HEK293 (cell line): ENCODE results near the gene ZSWIM3.
A peak's percentile ranks its signal among the peaks of the same experiment; 100 is the strongest.

Experiments used
- ATF2 ChIP-seq: fragments of 450-650 bp; formaldehyde crosslinking; IDR thresholded peaks from 2 replicates; pipeline ENCODE4 v1.5.1; 2016; ENCODE audit warnings: missing biosample characterization, missing genetic modification characterization, low read depth
- SCRT2 ChIP-seq: fragments of 450-650 bp; formaldehyde crosslinking; IDR thresholded peaks from 2 replicates; pipeline ENCODE4 v1.5.1; 2016; ENCODE audit warnings: missing biosample characterization, missing genetic modification characterization
- TCF7L2 ChIP-seq: IDR thresholded peaks from 2 replicates; pipeline ENCODE4 v1.6.1; 2011; ENCODE audit warnings: low read depth, mild to moderate bottlenecking, inconsistent platforms, low read length, moderate library complexity, borderline replicate concordance
- TRIM28 ChIP-seq: IDR thresholded peaks from 2 replicates; pipeline ENCODE4 v1.6.1; 2011; ENCODE audit warnings: low read length, control low read depth, borderline replicate concordance
- YY2 ChIP-seq: fragments of 450-650 bp; formaldehyde crosslinking; IDR thresholded peaks from 2 replicates; pipeline ENCODE4 v1.5.1; 2016; ENCODE audit warnings: missing biosample characterization, missing genetic modification characterization
- ZBTB1 ChIP-seq: fragments of 450-650 bp; formaldehyde crosslinking; IDR thresholded peaks from 2 replicates; pipeline ENCODE4 v1.5.1; 2016; ENCODE audit warnings: missing biosample characterization, missing genetic modification characterization
- ZBTB20 ChIP-seq: fragments of 450-650 bp; formaldehyde crosslinking; IDR thresholded peaks from 2 replicates; pipeline ENCODE4 v1.5.1; 2016; ENCODE audit warnings: missing biosample characterization, missing genetic modification characterization
- ZBTB48 ChIP-seq: fragments of 450-650 bp; formaldehyde crosslinking; IDR thresholded peaks from 2 replicates; pipeline ENCODE4 v1.5.1; 2016; ENCODE audit warnings: missing biosample characterization, missing genetic modification characterization
- ZBTB7A ChIP-seq: fragments of 450-650 bp; formaldehyde crosslinking; IDR thresholded peaks from 2 replicates; pipeline ENCODE4 v1.5.1; 2016; ENCODE audit warnings: low read depth, missing biosample characterization, missing genetic modification characterization
- ZNF157 ChIP-seq: fragments of 450-650 bp; formaldehyde crosslinking; IDR thresholded peaks from 2 replicates; pipeline ENCODE4 v1.5.1; 2016; ENCODE audit warnings: missing biosample characterization, missing genetic modification characterization
- ZNF221 ChIP-seq: fragments of 450-650 bp; formaldehyde crosslinking; IDR thresholded peaks from 2 replicates; pipeline ENCODE4 v1.5.1; 2017; ENCODE audit warnings: missing biosample characterization, missing genetic modification characterization, borderline replicate concordance
- ZNF24 ChIP-seq: fragments of 450-650 bp; formaldehyde crosslinking; IDR thresholded peaks from 2 replicates; pipeline ENCODE4 v1.5.1; 2016; ENCODE audit warnings: missing biosample characterization, missing genetic modification characterization
- ZNF274 ChIP-seq, 2 experiments: fragments of 200-500 bp in 1 of 2; fragments of 450-650 bp in 1 of 2; sonication (Bioruptor generic) in 1 of 2; formaldehyde crosslinking in 1 of 2; IDR thresholded peaks; 2 replicates each; pipeline versions ENCODE4 v1.5.1 to v1.6.1; 2014 to 2016; ENCODE audit warnings: borderline replicate concordance in 1 of 2, inconsistent platforms in 1 of 2, low read length in 1 of 2, missing biosample characterization in 1 of 2, missing genetic modification characterization in 1 of 2
- ZNF324 ChIP-seq: fragments of 450-650 bp; formaldehyde crosslinking; IDR thresholded peaks from 2 replicates; pipeline ENCODE4 v1.5.1; 2016; ENCODE audit warnings: missing biosample characterization, missing genetic modification characterization
- ZNF335 ChIP-seq: fragments of 450-650 bp; formaldehyde crosslinking; conservative IDR thresholded peaks from 2 replicates; pipeline ENCODE4 v1.5.1; 2016; ENCODE audit warnings: missing biosample characterization, missing genetic modification characterization
- ZNF341 ChIP-seq: fragments of 450-650 bp; formaldehyde crosslinking; IDR thresholded peaks from 2 replicates; pipeline ENCODE4; 2016; ENCODE audit warnings: low read depth, missing biosample characterization, missing genetic modification characterization
- ZNF366 ChIP-seq: fragments of 450-650 bp; formaldehyde crosslinking; conservative IDR thresholded peaks from 2 replicates; pipeline ENCODE4 v1.5.1; 2016; ENCODE audit warnings: missing biosample characterization, missing genetic modification characterization
- ZNF394 ChIP-seq: fragments of 450-650 bp; formaldehyde crosslinking; IDR thresholded peaks from 2 replicates; pipeline ENCODE4 v1.5.1; 2016; ENCODE audit warnings: missing biosample characterization, missing genetic modification characterization, mild to moderate bottlenecking, moderate library complexity, borderline replicate concordance
- ZNF549 ChIP-seq: fragments of 450-650 bp; IDR thresholded peaks from 2 replicates; pipeline ENCODE4 v1.5.1; 2018; ENCODE audit warnings: missing biosample characterization, missing genetic modification characterization, mild to moderate bottlenecking, inconsistent platforms, moderate library complexity
- ZNF558 ChIP-seq: fragments of 450-650 bp; formaldehyde crosslinking; IDR thresholded peaks from 2 replicates; pipeline ENCODE4 v1.5.1; 2016; ENCODE audit warnings: missing biosample characterization, missing genetic modification characterization
- ZNF623 ChIP-seq: fragments of 450-650 bp; formaldehyde crosslinking; IDR thresholded peaks from 2 replicates; pipeline ENCODE4 v1.5.1; 2016; ENCODE audit warnings: missing biosample characterization, missing genetic modification characterization
- ZNF624 ChIP-seq: fragments of 450-650 bp; formaldehyde crosslinking; IDR thresholded peaks from 2 replicates; pipeline ENCODE4 v1.5.1; 2017; ENCODE audit warnings: missing biosample characterization, missing genetic modification characterization
- ZNF677 ChIP-seq: fragments of 450-650 bp; IDR thresholded peaks from 2 replicates; pipeline ENCODE4 v1.5.0; 2018; ENCODE audit warnings: missing biosample characterization, mild to moderate bottlenecking, missing genetic modification characterization, moderate library complexity
- ZNF692 ChIP-seq: fragments of 450-650 bp; formaldehyde crosslinking; IDR thresholded peaks from 2 replicates; pipeline ENCODE4 v1.5.1; 2016; ENCODE audit warnings: missing biosample characterization, missing genetic modification characterization
- ZNF792 ChIP-seq: fragments of 450-650 bp; formaldehyde crosslinking; IDR thresholded peaks from 2 replicates; pipeline ENCODE4 v1.5.1; 2016; ENCODE audit warnings: missing biosample characterization, missing genetic modification characterization
- ZNF843 ChIP-seq: fragments of 450-650 bp; formaldehyde crosslinking; IDR thresholded peaks from 2 replicates; pipeline ENCODE4 v1.5.1; 2016; ENCODE audit warnings: missing biosample characterization, missing genetic modification characterization
- ZSCAN16 ChIP-seq: fragments of 450-650 bp; formaldehyde crosslinking; IDR thresholded peaks from 2 replicates; pipeline ENCODE4 v1.5.1; 2016; ENCODE audit warnings: missing biosample characterization, missing genetic modification characterization
- ZXDB ChIP-seq: fragments of 450-650 bp; formaldehyde crosslinking; IDR thresholded peaks from 2 replicates; pipeline ENCODE4 v1.5.1; 2016; ENCODE audit warnings: missing biosample characterization, missing genetic modification characterization
- TF ChIP-seq, protein P1 (sequence below): fragments of 450-650 bp; formaldehyde crosslinking; IDR thresholded peaks from 2 replicates; pipeline ENCODE4 v1.5.1; 2016; ENCODE audit warnings: missing biosample characterization, missing genetic modification characterization
- TF ChIP-seq, protein P2 (sequence below): fragments of 450-650 bp; formaldehyde crosslinking; IDR thresholded peaks from 2 replicates; pipeline ENCODE4 v1.5.1; 2017; ENCODE audit warnings: missing biosample characterization, missing genetic modification characterization
- TF ChIP-seq, protein P3 (sequence below): fragments of 450-650 bp; formaldehyde crosslinking; IDR thresholded peaks from 2 replicates; pipeline ENCODE4 v1.5.1; 2016; ENCODE audit warnings: missing biosample characterization, missing genetic modification characterization, borderline replicate concordance

ZSWIM3 gene

DNA sequence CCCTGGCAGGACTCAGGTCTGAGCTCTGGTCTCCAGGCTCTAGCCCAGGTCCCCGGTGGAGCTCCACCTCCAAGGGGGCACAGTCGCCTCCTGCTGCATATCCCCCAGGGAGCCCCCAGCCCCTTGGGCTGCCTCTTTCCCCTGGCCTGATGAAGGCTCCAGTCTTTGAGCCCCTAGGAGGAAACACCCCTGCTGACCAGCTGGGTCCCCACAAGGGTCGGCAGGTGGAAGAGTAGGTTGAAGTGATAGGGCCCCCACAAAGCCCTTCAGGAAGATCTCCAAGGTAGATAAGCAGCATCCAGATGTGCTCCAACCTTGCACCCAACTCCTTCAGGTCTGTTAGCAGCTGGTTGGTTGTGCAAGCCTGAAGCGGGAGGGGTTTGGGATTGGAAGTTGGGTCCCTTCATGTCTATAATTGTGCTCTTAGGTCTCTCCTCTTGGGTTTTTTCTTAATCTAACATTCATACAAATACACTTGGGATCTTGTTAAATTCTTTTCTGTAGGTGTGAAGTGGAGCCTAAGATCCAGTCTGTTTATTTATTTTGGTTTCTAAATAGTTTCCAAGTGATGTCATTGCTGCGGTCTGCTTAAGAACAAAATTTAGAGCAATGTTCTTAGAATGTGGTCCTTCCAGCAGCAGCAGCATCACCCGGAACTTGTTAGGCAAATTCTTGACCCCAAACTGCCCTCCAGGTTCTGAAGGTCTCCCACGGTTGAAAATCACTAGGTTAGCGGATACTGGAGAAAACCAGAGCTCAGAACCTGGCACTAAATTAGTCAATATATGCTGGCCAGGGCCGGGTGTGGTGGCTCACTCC is 39.8 kb upstream of the ZSWIM3 start (continued):
- TF ChIP-seq, protein P1, sequence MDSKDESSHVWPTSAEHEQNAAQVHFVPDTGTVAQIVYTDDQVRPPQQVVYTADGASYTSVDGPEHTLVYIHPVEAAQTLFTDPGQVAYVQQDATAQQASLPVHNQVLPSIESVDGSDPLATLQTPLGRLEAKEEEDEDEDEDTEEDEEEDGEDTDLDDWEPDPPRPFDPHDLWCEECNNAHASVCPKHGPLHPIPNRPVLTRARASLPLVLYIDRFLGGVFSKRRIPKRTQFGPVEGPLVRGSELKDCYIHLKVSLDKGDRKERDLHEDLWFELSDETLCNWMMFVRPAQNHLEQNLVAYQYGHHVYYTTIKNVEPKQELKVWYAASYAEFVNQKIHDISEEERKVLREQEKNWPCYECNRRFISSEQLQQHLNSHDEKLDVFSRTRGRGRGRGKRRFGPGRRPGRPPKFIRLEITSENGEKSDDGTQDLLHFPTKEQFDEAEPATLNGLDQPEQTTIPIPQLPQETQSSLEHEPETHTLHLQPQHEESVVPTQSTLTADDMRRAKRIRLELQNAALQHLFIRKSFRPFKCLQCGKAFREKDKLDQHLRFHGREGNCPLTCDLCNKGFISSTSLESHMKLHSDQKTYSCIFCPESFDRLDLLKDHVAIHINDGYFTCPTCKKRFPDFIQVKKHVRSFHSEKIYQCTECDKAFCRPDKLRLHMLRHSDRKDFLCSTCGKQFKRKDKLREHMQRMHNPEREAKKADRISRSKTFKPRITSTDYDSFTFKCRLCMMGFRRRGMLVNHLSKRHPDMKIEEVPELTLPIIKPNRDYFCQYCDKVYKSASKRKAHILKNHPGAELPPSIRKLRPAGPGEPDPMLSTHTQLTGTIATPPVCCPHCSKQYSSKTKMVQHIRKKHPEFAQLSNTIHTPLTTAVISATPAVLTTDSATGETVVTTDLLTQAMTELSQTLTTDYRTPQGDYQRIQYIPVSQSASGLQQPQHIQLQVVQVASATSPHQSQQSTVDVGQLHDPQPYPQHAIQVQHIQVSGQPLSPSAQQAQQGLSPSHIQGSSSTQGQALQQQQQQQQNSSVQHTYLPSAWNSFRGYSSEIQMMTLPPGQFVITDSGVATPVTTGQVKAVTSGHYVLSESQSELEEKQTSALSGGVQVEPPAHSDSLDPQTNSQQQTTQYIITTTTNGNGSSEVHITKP (tag by site-specific recombination): peak; percentile 27; the same call in 1 of the 2 replicates
- TF ChIP-seq ATF2 (tag by site-specific recombination): peak; percentile 59; the same call in 1 of the 2 replicates
- no peak for TF ChIP-seq ZNF221
- peak; percentile 44; the same call in 1 of the 2 replicates for TF ChIP-seq ZXDB (tag by site-specific recombination)
- no peak for TF ChIP-seq ZNF549
- no peak for TF ChIP-seq ZNF274 (IDR thresholded peaks at IDR 0.05; ENCODE audit: low read length)
- TF ChIP-seq ZNF274 (tag by site-specific recombination; IDR thresholded peaks at IDR 0.05; ENCODE audit: borderline replicate concordance): no peak
- TF ChIP-seq ZSCAN16 (tag by site-specific recombination): no peak
- TF ChIP-seq ZBTB20: no peak
- no peak for TF ChIP-seq YY2 (tag by site-specific recombination)
- peak; percentile 35; the same call in 1 of the 2 replicates for TF ChIP-seq ZNF335 (tag by site-specific recombination)
- TF ChIP-seq, protein P2, sequence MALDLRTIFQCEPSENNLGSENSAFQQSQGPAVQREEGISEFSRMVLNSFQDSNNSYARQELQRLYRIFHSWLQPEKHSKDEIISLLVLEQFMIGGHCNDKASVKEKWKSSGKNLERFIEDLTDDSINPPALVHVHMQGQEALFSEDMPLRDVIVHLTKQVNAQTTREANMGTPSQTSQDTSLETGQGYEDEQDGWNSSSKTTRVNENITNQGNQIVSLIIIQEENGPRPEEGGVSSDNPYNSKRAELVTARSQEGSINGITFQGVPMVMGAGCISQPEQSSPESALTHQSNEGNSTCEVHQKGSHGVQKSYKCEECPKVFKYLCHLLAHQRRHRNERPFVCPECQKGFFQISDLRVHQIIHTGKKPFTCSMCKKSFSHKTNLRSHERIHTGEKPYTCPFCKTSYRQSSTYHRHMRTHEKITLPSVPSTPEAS (tag by site-specific recombination): no peak
- no peak for TF ChIP-seq ZBTB1 (tag by site-specific recombination)
- no peak for TF ChIP-seq ZNF843 (tag by site-specific recombination)
- TF ChIP-seq ZNF623 (tag by site-specific recombination): no peak
- TF ChIP-seq ZNF677: no peak
- no peak for TF ChIP-seq ZNF792
- TF ChIP-seq, protein P3, sequence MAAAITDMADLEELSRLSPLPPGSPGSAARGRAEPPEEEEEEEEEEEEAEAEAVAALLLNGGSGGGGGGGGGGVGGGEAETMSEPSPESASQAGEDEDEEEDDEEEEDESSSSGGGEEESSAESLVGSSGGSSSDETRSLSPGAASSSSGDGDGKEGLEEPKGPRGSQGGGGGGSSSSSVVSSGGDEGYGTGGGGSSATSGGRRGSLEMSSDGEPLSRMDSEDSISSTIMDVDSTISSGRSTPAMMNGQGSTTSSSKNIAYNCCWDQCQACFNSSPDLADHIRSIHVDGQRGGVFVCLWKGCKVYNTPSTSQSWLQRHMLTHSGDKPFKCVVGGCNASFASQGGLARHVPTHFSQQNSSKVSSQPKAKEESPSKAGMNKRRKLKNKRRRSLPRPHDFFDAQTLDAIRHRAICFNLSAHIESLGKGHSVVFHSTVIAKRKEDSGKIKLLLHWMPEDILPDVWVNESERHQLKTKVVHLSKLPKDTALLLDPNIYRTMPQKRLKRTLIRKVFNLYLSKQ (tag by site-specific recombination): no peak
- no peak for TF ChIP-seq ZNF558 (tag by site-specific recombination)
- TF ChIP-seq ZNF394 (tag by site-specific recombination): no peak
- TF ChIP-seq ZNF366 (tag by site-specific recombination): peak; percentile 69
- TF ChIP-seq ZNF24 (tag by site-specific recombination): no peak
- no peak for TF ChIP-seq ZNF157 (tag by site-specific recombination)
- TF ChIP-seq ZNF341 (tag by site-specific recombination): no peak
- no peak for TF ChIP-seq ZNF692 (tag by site-specific recombination)
- no peak for TF ChIP-seq TCF7L2
- no peak for TF ChIP-seq ZBTB7A (tag by site-specific recombination)
- TF ChIP-seq ZNF624: no peak
- TF ChIP-seq SCRT2 (tag by site-specific recombination): no peak
- TF ChIP-seq ZNF324 (tag by site-specific recombination): no peak
- TF ChIP-seq TRIM28: no peak
- no peak for TF ChIP-seq ZBTB48 (tag by site-specific recombination)
